Adipocyte (in vitro differentiated cells): ENCODE measurements around the gene AFF3.
"Not testable (repeated sequence)": the region's sequence is repeated elsewhere in the genome, so short reads cannot be mapped to it uniquely, and the experiment has no call there.

Source experiments
- DNase-seq: peaks from one replicate; pipeline ENCODE4 v3.0.0-alpha.2; 2015; ENCODE audit warnings: low read depth
- H3K27me3 ChIP-seq: replicated peaks from 2 replicates; pipeline ENCODE4 v1.7.0; 2013; ENCODE audit warnings: mild to moderate bottlenecking, low read length, moderate library complexity; ENCODE audit not compliant: control insufficient read depth, insufficient read depth
- H3K36me3 ChIP-seq: 2 replicates; pipeline ENCODE4 v1.7.0; 2013; ENCODE audit warnings: low read length, mild to moderate bottlenecking, moderate library complexity; ENCODE audit not compliant: control insufficient read depth, insufficient read depth, severe bottlenecking
- H3K4me1 ChIP-seq: 2 replicates; pipeline ENCODE4 v1.7.0; 2013; ENCODE audit warnings: mild to moderate bottlenecking, low read length, moderate library complexity; ENCODE audit not compliant: control insufficient read depth, insufficient read depth
- H3K4me3 ChIP-seq: 2 replicates; pipeline ENCODE4 v1.7.0; 2013; ENCODE audit warnings: mild to moderate bottlenecking, low read length, moderate library complexity
- H3K9ac ChIP-seq: 2 replicates; pipeline ENCODE4 v1.7.0; 2013; ENCODE audit warnings: mild to moderate bottlenecking, low read length, moderate library complexity
- H3K9me3 ChIP-seq: 2 replicates; pipeline ENCODE4 v1.7.0; 2013; ENCODE audit warnings: mild to moderate bottlenecking, low read length, moderate library complexity; ENCODE audit not compliant: control insufficient read depth

The AFF3 gene

GRCh38 chr2:100105678-100106054 is 36.7 kb downstream of the AFF3 start:
- no peaks in the 10 kb centered on the region for H3K9me3 ChIP-seq
- no peaks in the 10 kb centered on the region for H3K4me1 ChIP-seq
- H3K36me3 ChIP-seq: no peaks in the 10 kb centered on the region
- H3K4me3 ChIP-seq: no peak overlapping the region
- H3K9ac ChIP-seq: no peak overlapping the region
- no peak for DNase-seq
- H3K27me3 ChIP-seq: peaks cover 45% of the 10 kb centered on the region

- H3K36me3 ChIP-seq: no peaks in the 10 kb centered on the region
- H3K9ac ChIP-seq: no peak overlapping the region
- H3K9me3 ChIP-seq: no peaks in the 10 kb centered on the region
- peaks cover 38% of the 10 kb centered on the region for H3K27me3 ChIP-seq
- no peaks in the 10 kb centered on the region for H3K4me1 ChIP-seq
- H3K4me3 ChIP-seq: peak overlapping the region; percentile 50
- peak; percentile 73 for DNase-seq
Observed at GRCh38 chr2:100104718-100105677, 37.4 kb downstream of the AFF3 start.

- H3K4me1 ChIP-seq, H3K36me3 ChIP-seq, H3K9me3 ChIP-seq, H3K9ac ChIP-seq, H3K4me3 ChIP-seq: not testable (repeated sequence)
- peak; percentile 28 for DNase-seq
- H3K27me3 ChIP-seq: peaks cover 33% of the 10 kb centered on the region
Observed at GRCh38 chr2:100104265-100104664, 38.1 kb downstream of the AFF3 start.

- DNase-seq, H3K36me3 ChIP-seq, H3K9ac ChIP-seq, H3K9me3 ChIP-seq, H3K4me3 ChIP-seq, H3K4me1 ChIP-seq: not testable (repeated sequence)
- H3K27me3 ChIP-seq: peaks cover 33% of the 10 kb centered on the region
Observed at GRCh38 chr2:100103527-100104252, 38.7 kb downstream of the AFF3 start.

GRCh38 chr2:100102466-100103180 is 39.8 kb downstream of the AFF3 start:
- H3K4me3 ChIP-seq, H3K4me1 ChIP-seq, DNase-seq, H3K36me3 ChIP-seq, H3K9ac ChIP-seq, H3K9me3 ChIP-seq: not testable (repeated sequence)
- H3K27me3 ChIP-seq: peaks cover 25% of the 10 kb centered on the region

GRCh38 chr2:100098855-100099254 is 43.5 kb downstream of the AFF3 start:
- H3K4me3 ChIP-seq, H3K36me3 ChIP-seq, H3K27me3 ChIP-seq, H3K4me1 ChIP-seq, H3K9ac ChIP-seq, H3K9me3 ChIP-seq, DNase-seq: not testable (repeated sequence)

- not testable (repeated sequence) for H3K4me1 ChIP-seq, H3K27me3 ChIP-seq, H3K36me3 ChIP-seq, H3K4me3 ChIP-seq, H3K9ac ChIP-seq, DNase-seq, H3K9me3 ChIP-seq
Observed at GRCh38 chr2:100097611-100098294, 44.6 kb downstream of the AFF3 start.

- not testable (repeated sequence) for H3K4me1 ChIP-seq, H3K9ac ChIP-seq, H3K36me3 ChIP-seq, DNase-seq, H3K4me3 ChIP-seq, H3K27me3 ChIP-seq, H3K9me3 ChIP-seq
Observed at GRCh38 chr2:100095845-100096244, 46.5 kb downstream of the AFF3 start.

GRCh38 chr2:100091807-100092206 is 50.6 kb downstream of the AFF3 start:
- not testable (repeated sequence) for H3K27me3 ChIP-seq, DNase-seq, H3K9ac ChIP-seq, H3K36me3 ChIP-seq, H3K4me1 ChIP-seq, H3K9me3 ChIP-seq, H3K4me3 ChIP-seq

- H3K4me1 ChIP-seq, H3K9ac ChIP-seq, DNase-seq: not testable (repeated sequence)
Observed at GRCh38 chr2:100085744-100086143, 56.6 kb downstream of the AFF3 start.

More at GRCh38 chr2:100085744-100086143, 56.6 kb downstream of the AFF3 start:
- H3K27me3 ChIP-seq, H3K9me3 ChIP-seq, H3K36me3 ChIP-seq, H3K4me3 ChIP-seq: not testable (repeated sequence)
